Body of pancreas (tissue), 4 donors: ENCODE data around the gene SFN. TPM values are rescaled to one million over a fixed set of nuclear protein-coding genes. Genes with fewer than 3 reads are reported as not detected.
"Not testable (repeated sequence)": the region's sequence is repeated elsewhere in the genome, so short reads cannot be mapped to it uniquely, and the experiment has no call there.

Experiments
- ATAC-seq: fragments of 150-250 bp; one replicate; pipeline ENCODE4 v1.9.1; 2016
- DNase-seq, 4 donors: peaks; one replicate each; pipeline ENCODE4 v3.0.0-alpha.2; 2019
- H3K27ac ChIP-seq, 4 donors: fragments of 200-600 bp; sonication (generic); 1 replicate in 3 of 4; 2 replicates in 1 of 4; pipeline versions ENCODE4 v1.5.1 to v1.6.1; 2016 to 2019; ENCODE audit warnings: mild to moderate bottlenecking in 1 of 4, mixed read lengths in 1 of 4, moderate library complexity in 1 of 4
- H3K27me3 ChIP-seq, 2 donors: fragments of 200-600 bp; sonication (generic); one replicate each; pipeline ENCODE4 v1.6.0; 2016; ENCODE audit warnings: mild to moderate bottlenecking in 1 of 2
- H3K36me3 ChIP-seq, 2 donors: fragments of 200-600 bp; sonication (generic); replicated peaks in 1 of 2; 2 replicates each; pipeline ENCODE4 v1.5.1; 2016; ENCODE audit warnings: low read depth in 2 of 2; ENCODE audit not compliant: insufficient read depth in 1 of 2
- H3K4me1 ChIP-seq: fragments of 200-600 bp; sonication (generic); one replicate; pipeline ENCODE4 v1.6.0; 2016
- H3K4me3 ChIP-seq, 2 donors: fragments of 200-600 bp; sonication (generic); 1 replicate in 1 of 2; 2 replicates in 1 of 2; pipeline ENCODE4 v1.5.1; 2016 to 2019
- H3K9me3 ChIP-seq, 3 donors: fragments of 200-600 bp; sonication (generic); 1 replicate in 2 of 3; 2 replicates in 1 of 3; pipeline ENCODE4 v1.5.1; 2016
- POLR2A ChIP-seq, 3 donors: fragments of 450-650 bp; IDR thresholded peaks; one replicate each; pipeline ENCODE4 v1.6.1; 2016; ENCODE audit warnings: antibody characterized with exemption in 3 of 3, mild to moderate bottlenecking in 2 of 3
- WGBS, 2 donors: methylation state at CpG; one replicate each; pipeline ENCODE4 v1.1.5; 2017; 5-methylcytosine and 5-hydroxymethylcytosine counted together
- intact Hi-C: fragments of 100-400 bp; cut with DNase I; formaldehyde crosslinking; loops from one replicate; pipeline ENCODE4 v1.15.1; 2023
- total RNA-seq, 2 donors: library from RNA; depleted of rRNA; stranded (reverse); fragments of >200 nt; gene quantifications; one replicate each; pipeline ENCODE4 v1.1.0, GENCODE V29; 2016
- TF ChIP-seq, protein P1 (sequence below), 7 experiments: fragments of 450-650 bp in 4 of 7; fragments of 200-600 bp in 3 of 7; sonication (generic) in 3 of 7; IDR thresholded peaks; one replicate each; pipeline ENCODE4 v1.5.1; 2016 to 2019; ENCODE audit warnings: antibody characterized with exemption in 7 of 7

Gene SFN
- total RNA-seq, 2 donors from 2014 or later = 0.66 to 1.6 TPM

DNA sequence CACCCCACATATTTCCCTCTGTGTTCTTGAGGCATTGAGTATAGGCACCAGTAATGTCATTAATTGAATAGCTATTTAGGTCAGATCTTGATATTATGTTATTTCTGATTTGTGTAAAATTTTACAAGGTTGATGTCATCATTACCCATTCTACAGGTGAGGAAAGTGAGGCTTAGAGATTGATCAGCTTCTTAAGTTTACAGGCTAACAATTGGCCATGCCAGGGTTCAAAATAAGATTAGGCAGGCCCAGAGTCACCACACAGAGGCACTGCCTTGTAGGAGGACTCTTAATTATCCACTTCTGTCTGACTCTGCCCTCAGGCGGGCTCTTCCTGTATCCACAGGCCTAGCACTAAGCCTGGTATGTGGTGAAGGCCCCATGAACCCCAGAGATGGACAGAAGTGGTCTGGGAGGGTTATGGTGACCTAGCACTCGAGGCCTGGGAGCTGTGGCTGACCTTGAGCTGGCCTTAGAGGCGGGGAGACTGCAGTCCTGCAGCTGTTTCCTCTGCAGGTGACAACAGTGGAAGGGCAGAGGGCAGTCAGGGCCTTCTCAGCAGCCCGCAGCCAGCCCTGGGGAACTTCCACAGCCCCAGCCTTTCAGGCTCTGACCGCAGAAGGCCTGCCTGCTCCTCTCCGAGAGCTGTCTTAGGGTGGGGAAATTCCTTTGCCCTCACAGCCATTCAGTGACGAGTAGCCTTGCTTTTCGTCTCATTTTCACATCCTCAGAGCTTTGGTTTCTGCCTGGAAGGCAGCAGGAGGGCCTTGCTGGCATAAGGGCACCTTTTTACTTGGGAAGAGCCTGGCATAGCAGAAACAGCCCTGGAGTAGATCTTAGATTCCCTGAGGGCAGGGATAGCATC lies 24.2 kb upstream of the SFN start:
- intact Hi-C loops = no loop called here
- H3K9me3 ChIP-seq = no peaks in the 10 kb centered on the region
- DNase-seq (no peak), ATAC-seq (no peak)
- no peaks in the 10 kb centered on the region for H3K4me1 ChIP-seq
- H3K36me3 ChIP-seq = peaks cover 0 to 2% of the 10 kb centered on the region in 2 donors
- TF ChIP-seq, protein P1, sequence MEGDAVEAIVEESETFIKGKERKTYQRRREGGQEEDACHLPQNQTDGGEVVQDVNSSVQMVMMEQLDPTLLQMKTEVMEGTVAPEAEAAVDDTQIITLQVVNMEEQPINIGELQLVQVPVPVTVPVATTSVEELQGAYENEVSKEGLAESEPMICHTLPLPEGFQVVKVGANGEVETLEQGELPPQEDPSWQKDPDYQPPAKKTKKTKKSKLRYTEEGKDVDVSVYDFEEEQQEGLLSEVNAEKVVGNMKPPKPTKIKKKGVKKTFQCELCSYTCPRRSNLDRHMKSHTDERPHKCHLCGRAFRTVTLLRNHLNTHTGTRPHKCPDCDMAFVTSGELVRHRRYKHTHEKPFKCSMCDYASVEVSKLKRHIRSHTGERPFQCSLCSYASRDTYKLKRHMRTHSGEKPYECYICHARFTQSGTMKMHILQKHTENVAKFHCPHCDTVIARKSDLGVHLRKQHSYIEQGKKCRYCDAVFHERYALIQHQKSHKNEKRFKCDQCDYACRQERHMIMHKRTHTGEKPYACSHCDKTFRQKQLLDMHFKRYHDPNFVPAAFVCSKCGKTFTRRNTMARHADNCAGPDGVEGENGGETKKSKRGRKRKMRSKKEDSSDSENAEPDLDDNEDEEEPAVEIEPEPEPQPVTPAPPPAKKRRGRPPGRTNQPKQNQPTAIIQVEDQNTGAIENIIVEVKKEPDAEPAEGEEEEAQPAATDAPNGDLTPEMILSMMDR (IDR thresholded peaks at IDR 0.05) = no peak
- no peak for TF ChIP-seq POLR2A (IDR thresholded peaks at IDR 0.05)
- H3K27ac ChIP-seq = no peak overlapping the region
- H3K4me3 ChIP-seq = no peak overlapping the region
- WGBS, 2 donors = 60 to 83% methylated on average over 4 to 8 of the region's 8 CpGs
- no peaks in the 10 kb centered on the region for H3K27me3 ChIP-seq

DNA sequence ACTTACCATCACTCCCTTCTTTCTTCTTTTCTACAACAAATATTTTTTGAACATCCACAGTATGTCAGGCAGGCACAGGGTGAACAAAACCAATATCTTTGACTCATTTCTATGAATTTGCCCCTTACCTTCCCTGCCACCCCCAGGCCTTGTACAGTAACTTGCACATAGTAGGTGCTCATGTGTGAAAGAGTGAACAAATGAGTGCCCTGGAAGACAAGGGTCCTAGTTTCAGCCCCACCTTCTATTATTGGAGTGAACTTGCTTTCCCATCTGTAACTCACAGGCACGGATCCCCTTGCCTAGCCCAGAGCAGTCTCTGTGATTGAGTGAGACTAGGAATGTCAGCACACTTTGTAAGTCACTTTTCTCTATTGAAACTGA lies 23.6 kb upstream of the SFN start:
- WGBS, 2 donors = 91 to 100% methylated on average over 1 of the region's 1 CpG
- no peak overlapping the region for H3K27ac ChIP-seq
- DNase-seq (no peak), ATAC-seq (no peak)
- H3K27me3 ChIP-seq = no peaks in the 10 kb centered on the region
- intact Hi-C loops = no loop called here
- no peaks in the 10 kb centered on the region for H3K4me1 ChIP-seq
- H3K4me3 ChIP-seq = no peak overlapping the region
- H3K36me3 ChIP-seq = peaks cover 0 to 2% of the 10 kb centered on the region in 2 donors
- H3K9me3 ChIP-seq = no peaks in the 10 kb centered on the region
- TF ChIP-seq, protein P1 (IDR thresholded peaks at IDR 0.05) = no peak
- no peak for TF ChIP-seq POLR2A (IDR thresholded peaks at IDR 0.05)

GRCh38 chr1:26839779-26840178 lies 23.2 kb upstream of the SFN start:
- intact Hi-C loops = no loop called here
- H3K36me3 ChIP-seq = peaks cover 0 to 3% of the 10 kb centered on the region in 2 donors
- no peak for TF ChIP-seq POLR2A (IDR thresholded peaks at IDR 0.05)
- TF ChIP-seq, protein P1 (IDR thresholded peaks at IDR 0.05) = no peak
- no peak overlapping the region for H3K27ac ChIP-seq
- H3K4me1 ChIP-seq = no peaks in the 10 kb centered on the region
- H3K27me3 ChIP-seq = no peaks in the 10 kb centered on the region
- no peaks in the 10 kb centered on the region for H3K9me3 ChIP-seq
- 83 to 94% methylated on average over 3 to 6 of the region's 6 CpGs for WGBS, 2 donors
- no peak overlapping the region for H3K4me3 ChIP-seq
- ATAC-seq (no peak), DNase-seq (no peak)

- WGBS, 2 donors = 89 to 91% methylated on average over 13 of the region's 13 CpGs
- ATAC-seq (no peak), DNase-seq (no peak)
- Histone ChIP-seq H3K27me3 (no peaks in the 10 kb centered on the region), H3K4me1 (no peaks in the 10 kb centered on the region), H3K9me3 (no peaks in the 10 kb centered on the region), H3K4me3 (no peak overlapping the region), H3K27ac (no peak overlapping the region), H3K36me3 (peaks cover 0 to 3% of the 10 kb centered on the region in 2 donors)
- TF ChIP-seq, protein P1 (IDR thresholded peaks at IDR 0.05) = no peak
- TF ChIP-seq POLR2A (IDR thresholded peaks at IDR 0.05) = no peak
- intact Hi-C loops = no loop called here
Observed at GRCh38 chr1:26844424-26845196, 18.3 kb upstream of the SFN start.

GRCh38 chr1:26847826-26848225 lies 15.1 kb upstream of the SFN start:
- H3K4me1 ChIP-seq, ATAC-seq, H3K27me3 ChIP-seq, H3K9me3 ChIP-seq, H3K36me3 ChIP-seq, H3K27ac ChIP-seq, DNase-seq, H3K4me3 ChIP-seq, intact Hi-C loops: not testable (repeated sequence)
- 82 to 88% methylated on average over 5 to 6 of the region's 6 CpGs for WGBS, 2 donors
